Measurements from ENCODE around the gene USP40. TPM values are rescaled to one million over a fixed set of nuclear protein-coding genes. Genes with fewer than 3 reads are reported as not detected.

Gene USP40
- total and polyA plus RNA-seq, 4 experiments from 2014 or later, result 4.4 to 21.6 (median 11.7) TPM

GRCh38 chr2:233503947-233504637 lies 62.5 kb downstream of the USP40 start:
- Histone ChIP-seq H3K4me1 (ENCODE audit: insufficient read depth, low read length) (no peaks in the 10 kb centered on the region), H3K4me3 (ENCODE audit: low read length in 2 of 2) (no peak overlapping the region), H3K27me3 (ENCODE audit: insufficient read depth, low read length) (no peaks in the 10 kb centered on the region), H3K9me3 (ENCODE audit: control insufficient read depth in 1 of 2, low read length in 2 of 2) (peaks cover 0 to 11% of the 10 kb centered on the region in 2 donors), H3K36me3 (ENCODE audit: insufficient read depth, low read length) (no peaks in the 10 kb centered on the region), H3K27ac (ENCODE audit: low read depth, low read length) (no peak overlapping the region)
- Mint-ChIP-seq H3K27me3 (no peaks in the 10 kb centered on the region), H3K27ac (no peak overlapping the region), H3K9me3 (peaks cover 3 to 32% (median 28%) of the 10 kb centered on the region in 8 donors), H3K4me1 (peaks cover 0 to 1% (median 0%) of the 10 kb centered on the region in 4 donors), H3K4me3 (no peak overlapping the region), H3K36me3 (peaks cover 53 to 75% of the 10 kb centered on the region in 2 donors)
- intact Hi-C loops (cut with micrococcal nuclease), result no loop called here
- POLR2A ChIA-PET (ENCODE audit: partially characterized antibody), result no interaction called here
- CTCF ChIA-PET (ENCODE audit: partially characterized antibody), result no interaction called here
- DNase-seq, result no peak

- intact Hi-C loops (cut with micrococcal nuclease), result no loop called here
- H3K27ac ChIP-seq (ENCODE audit: low read depth, low read length), result no peak overlapping the region
- DNase-seq, result no peak
- H3K36me3 ChIP-seq (ENCODE audit: insufficient read depth, low read length), result no peaks in the 10 kb centered on the region
- Mint-ChIP-seq H3K4me3 (no peak overlapping the region), H3K9me3 (peaks cover 3 to 32% (median 28%) of the 10 kb centered on the region in 8 donors), H3K4me1 (peaks cover 0 to 1% (median 0%) of the 10 kb centered on the region in 4 donors), H3K27ac (no peak overlapping the region), H3K27me3 (no peaks in the 10 kb centered on the region), H3K36me3 (peaks cover 56 to 79% of the 10 kb centered on the region in 2 donors)
- ChIA-PET POLR2A (ENCODE audit: partially characterized antibody) (no interaction called here), CTCF (ENCODE audit: partially characterized antibody) (no interaction called here)
- H3K27me3 ChIP-seq (ENCODE audit: insufficient read depth, low read length), result no peaks in the 10 kb centered on the region
- H3K9me3 ChIP-seq (ENCODE audit: control insufficient read depth in 1 of 2, low read length in 2 of 2), result peaks cover 0 to 11% of the 10 kb centered on the region in 2 donors
- no peaks in the 10 kb centered on the region for H3K4me1 ChIP-seq (ENCODE audit: insufficient read depth, low read length)
- no peak overlapping the region for H3K4me3 ChIP-seq (ENCODE audit: low read length in 2 of 2)
These were observed 63.1 kb downstream of the USP40 start for GRCh38 chr2:233503481-233503880.

GRCh38 chr2:233501198-233502076 lies 65.1 kb downstream of the USP40 start:
- Mint-ChIP-seq H3K4me3 (no peak overlapping the region), H3K27ac (no peak overlapping the region), H3K9me3 (peaks cover 3 to 32% (median 28%) of the 10 kb centered on the region in 8 donors), H3K36me3 (peaks cover 67 to 89% of the 10 kb centered on the region in 2 donors), H3K27me3 (no peaks in the 10 kb centered on the region), H3K4me1 (peaks cover 0 to 3% (median under 1%) of the 10 kb centered on the region in 4 donors)
- H3K36me3 ChIP-seq (ENCODE audit: insufficient read depth, low read length), result no peaks in the 10 kb centered on the region
- H3K4me3 ChIP-seq (ENCODE audit: low read length in 2 of 2), result no peak overlapping the region
- no peak overlapping the region for H3K27ac ChIP-seq (ENCODE audit: low read depth, low read length)
- CTCF ChIA-PET (ENCODE audit: partially characterized antibody), result no interaction called here
- intact Hi-C loops (cut with micrococcal nuclease), result no loop called here
- POLR2A ChIA-PET (ENCODE audit: partially characterized antibody), result no interaction called here
- DNase-seq, result no peak
- peaks cover 0 to 11% of the 10 kb centered on the region in 2 donors for H3K9me3 ChIP-seq (ENCODE audit: control insufficient read depth in 1 of 2, low read length in 2 of 2)
- H3K27me3 ChIP-seq (ENCODE audit: insufficient read depth, low read length), result no peaks in the 10 kb centered on the region
- H3K4me1 ChIP-seq (ENCODE audit: insufficient read depth, low read length), result no peaks in the 10 kb centered on the region

- ChIA-PET CTCF (ENCODE audit: partially characterized antibody) (no interaction called here), POLR2A (ENCODE audit: partially characterized antibody) (no interaction called here)
- H3K9me3 Mint-ChIP-seq, result peaks cover 3 to 32% (median 28%) of the 10 kb centered on the region in 8 donors
- no peaks in the 10 kb centered on the region for H3K27me3 Mint-ChIP-seq
- DNase-seq, result no peak
- H3K36me3 ChIP-seq (ENCODE audit: insufficient read depth, low read length), result no peaks in the 10 kb centered on the region
- peaks cover 0 to 3% (median under 1%) of the 10 kb centered on the region in 4 donors for H3K4me1 Mint-ChIP-seq
- no peak overlapping the region for H3K27ac ChIP-seq (ENCODE audit: low read depth, low read length)
- H3K27ac Mint-ChIP-seq, result no peak overlapping the region
- peaks cover 58 to 78% of the 10 kb centered on the region in 2 donors for H3K36me3 Mint-ChIP-seq
- H3K4me3 ChIP-seq (ENCODE audit: low read length in 2 of 2), result no peak overlapping the region
- H3K4me3 Mint-ChIP-seq, result no peak overlapping the region
- no peaks in the 10 kb centered on the region for H3K27me3 ChIP-seq (ENCODE audit: insufficient read depth, low read length)
- intact Hi-C loops (cut with micrococcal nuclease), result no loop called here
- H3K9me3 ChIP-seq (ENCODE audit: control insufficient read depth in 1 of 2, low read length in 2 of 2), result peaks cover 0 to 11% of the 10 kb centered on the region in 2 donors
- no peaks in the 10 kb centered on the region for H3K4me1 ChIP-seq (ENCODE audit: insufficient read depth, low read length)
These were observed 66.7 kb downstream of the USP40 start for GRCh38 chr2:233499928-233500327.

- Histone ChIP-seq H3K9me3 (ENCODE audit: control insufficient read depth in 1 of 2, low read length in 2 of 2) (no peaks in the 10 kb centered on the region), H3K36me3 (ENCODE audit: insufficient read depth, low read length) (no peaks in the 10 kb centered on the region), H3K4me3 (ENCODE audit: low read length in 2 of 2) (no peak overlapping the region), H3K27ac (ENCODE audit: low read depth, low read length) (no peak overlapping the region), H3K27me3 (ENCODE audit: insufficient read depth, low read length) (no peaks in the 10 kb centered on the region), H3K4me1 (ENCODE audit: insufficient read depth, low read length) (no peaks in the 10 kb centered on the region)
- DNase-seq, result no peak
- ChIA-PET CTCF (ENCODE audit: partially characterized antibody) (no interaction called here), POLR2A (ENCODE audit: partially characterized antibody) (no interaction called here)
- intact Hi-C loops (cut with micrococcal nuclease), result no loop called here
- Mint-ChIP-seq H3K4me1 (peaks cover 0 to 3% (median under 1%) of the 10 kb centered on the region in 4 donors), H3K27ac (peak overlapping the region in 1 of 7 donors; percentile 75), H3K27me3 (no peaks in the 10 kb centered on the region), H3K4me3 (no peak overlapping the region), H3K36me3 (peaks cover 47 to 64% of the 10 kb centered on the region in 2 donors), H3K9me3 (peaks cover 2 to 15% (median 14%) of the 10 kb centered on the region in 8 donors)
These were observed 68.5 kb downstream of the USP40 start for GRCh38 chr2:233498126-233498525.

- ChIA-PET POLR2A (ENCODE audit: partially characterized antibody) (no interaction called here), CTCF (ENCODE audit: partially characterized antibody) (no interaction called here)
- H3K9me3 Mint-ChIP-seq, result peaks cover 2 to 11% (median 10%) of the 10 kb centered on the region in 8 donors
- no peak overlapping the region for H3K27ac Mint-ChIP-seq
- Histone ChIP-seq H3K4me1 (ENCODE audit: insufficient read depth, low read length) (no peaks in the 10 kb centered on the region), H3K27me3 (ENCODE audit: insufficient read depth, low read length) (no peaks in the 10 kb centered on the region), H3K9me3 (ENCODE audit: control insufficient read depth in 1 of 2, low read length in 2 of 2) (no peaks in the 10 kb centered on the region), H3K27ac (ENCODE audit: low read depth, low read length) (no peak overlapping the region), H3K4me3 (ENCODE audit: low read length in 2 of 2) (no peak overlapping the region), H3K36me3 (ENCODE audit: insufficient read depth, low read length) (no peaks in the 10 kb centered on the region)
- no peak overlapping the region for H3K4me3 Mint-ChIP-seq
- intact Hi-C loops (cut with micrococcal nuclease), result no loop called here
- H3K27me3 Mint-ChIP-seq, result no peaks in the 10 kb centered on the region
- H3K4me1 Mint-ChIP-seq, result peaks cover 0 to 3% (median under 1%) of the 10 kb centered on the region in 4 donors
- no peak for DNase-seq
- H3K36me3 Mint-ChIP-seq, result peaks cover 46 to 62% of the 10 kb centered on the region in 2 donors
These were observed 68.9 kb downstream of the USP40 start for GRCh38 chr2:233497692-233498091.
